HepG2 (cell line): Measurements from ENCODE around the gene ISLR. TPM values are rescaled to one million over a fixed set of nuclear protein-coding genes. Genes with fewer than 3 reads are reported as not detected.

ENCODE experiments used
- ATAC-seq: fragments of 200-7000 bp; cut with Tn5 transposase; 3 replicates; pipeline ENCODE4 v1.9.1; 2020; ENCODE audit warnings: mild to moderate bottlenecking, moderate library complexity
- Bru-seq: library from RNA; stranded (reverse); fragments of 400-500 nt; gene quantifications from one replicate; lab custom pipeline; 2021; lab: Mats Ljungman, UMichigan
- BruChase-seq, 2 experiments: library from RNA; stranded (reverse); fragments of 400-500 nt; gene quantifications; one replicate each; lab custom pipeline; 2021; lab: Mats Ljungman, UMichigan
- BruUV-seq: library from RNA; stranded (reverse); fragments of 400-500 nt; replicated peaks from 2 replicates; lab custom pipeline; 2021; lab: Mats Ljungman, UMichigan
- CTCF ChIA-PET: fragments of 300-600 bp; formaldehyde crosslinking; extraction: SDS; loops from one replicate; lab custom pipeline; 2021; ENCODE audit warnings: low total read pairs, inconsistent platforms, low intra/inter-chr PET ratio; lab: Yijun Ruan, JAX
- POLR2A ChIA-PET: fragments of 350-600 bp; sonication (Branson Sonifier 250); formaldehyde crosslinking; loops from one replicate; lab custom pipeline; 2020; ENCODE audit warnings: antibody characterized with exemption, inconsistent platforms; lab: Yijun Ruan, JAX
- DNase-seq: peaks from one replicate; pipeline ENCODE4 v3.0.0-alpha.2; 2015; ENCODE audit warnings: low spot score
- FAIRE-seq: peaks from 3 replicates; lab custom pipeline; 2011; peaks lifted over from hg19 to GRCh38; lab: Jason Lieb, UNC
- H2AFZ ChIP-seq: one replicate; pipeline ENCODE4 v1.6.1; 2011; ENCODE audit warnings: low read length, inconsistent platforms
- H3K27ac ChIP-seq: fragments of 300-600 bp; 3 replicates; pipeline ENCODE4 v1.8.0; 2011; ENCODE audit warnings: mixed run types, mild to moderate bottlenecking, mixed read lengths, low read length, inconsistent platforms; ENCODE audit not compliant: insufficient read depth; ENCODE audit errors: extremely low read length
- H3K27me3 ChIP-seq, 2 experiments: fragments of 200-600 bp in 1 of 2; 2 replicates in 1 of 2; 3 replicates in 1 of 2; pipeline versions ENCODE4 v1.6.0 to v1.8.0; 2011; ENCODE audit warnings: low read length in 2 of 2, mild to moderate bottlenecking in 2 of 2, moderate library complexity in 2 of 2, inconsistent platforms in 1 of 2; ENCODE audit not compliant: insufficient read depth in 2 of 2, control insufficient read depth in 1 of 2
- H3K36me3 ChIP-seq, 2 experiments: fragments of 200-600 bp in 1 of 2; replicated peaks in 1 of 2; 2 replicates in 1 of 2; 3 replicates in 1 of 2; pipeline versions ENCODE4 v1.5.1 to v1.8.0; 2011; ENCODE audit warnings: low read length in 2 of 2, inconsistent platforms in 1 of 2; ENCODE audit not compliant: insufficient read depth in 2 of 2, control insufficient read depth in 1 of 2
- H3K4me1 ChIP-seq: 2 replicates; pipeline ENCODE4 v1.5.1; 2012; ENCODE audit warnings: low read length, inconsistent platforms; ENCODE audit not compliant: insufficient read depth
- H3K4me2 ChIP-seq: 2 replicates; pipeline ENCODE4 v1.6.0; 2011; ENCODE audit warnings: low read depth, low read length, inconsistent platforms
- H3K4me3 ChIP-seq, 3 experiments: fragments of 200-600 bp in 1 of 3; sonication (generic), shearing (Covaris generic) in 1 of 3; replicated peaks in 1 of 3; 2 replicates each; pipeline ENCODE4 v1.5.1; 2011 to 2016; ENCODE audit warnings: low read length in 3 of 3, inconsistent platforms in 2 of 3, low read depth in 2 of 3, mild to moderate bottlenecking in 2 of 3, control low read depth in 1 of 3, mixed read lengths in 1 of 3; ENCODE audit not compliant: insufficient read depth in 1 of 3
- H3K79me2 ChIP-seq: one replicate; pipeline ENCODE4 v1.6.1; 2011; ENCODE audit warnings: low read length, inconsistent platforms; ENCODE audit not compliant: insufficient read depth
- H3K9ac ChIP-seq: 2 replicates; pipeline ENCODE4 v1.6.0; 2011; ENCODE audit warnings: mild to moderate bottlenecking, low read depth, low read length, inconsistent platforms; ENCODE audit not compliant: insufficient read depth
- H3K9me3 ChIP-seq: 2 replicates; pipeline ENCODE4 v1.5.1; 2012; ENCODE audit warnings: mild to moderate bottlenecking, low read length
- H4K20me1 ChIP-seq: 2 replicates; pipeline ENCODE4 v1.6.0; 2011; ENCODE audit warnings: inconsistent platforms, mild to moderate bottlenecking, low read length, moderate library complexity; ENCODE audit not compliant: insufficient read depth
- CREB3 ChIP-seq: sonication (generic); formaldehyde crosslinking; IDR thresholded peaks from 2 replicates; pipeline ENCODE4 v1.5.0; 2020; ENCODE audit warnings: missing genetic modification reagents
- NR2F1 ChIP-seq, 2 experiments: fragments of 450-650 bp in 1 of 2; formaldehyde crosslinking in 1 of 2; IDR thresholded peaks; 2 replicates each; pipeline versions ENCODE4 v1.5.0 to v1.6.1; 2016 to 2020; ENCODE audit warnings: mild to moderate bottlenecking in 1 of 2, missing compliant biosample characterization in 1 of 2, missing genetic modification reagents in 1 of 2, moderate library complexity in 1 of 2
- ZNF646 ChIP-seq: sonication (generic); formaldehyde crosslinking; IDR thresholded peaks from 2 replicates; pipeline ENCODE4 v1.9.0; 2021; ENCODE audit warnings: mild to moderate bottlenecking, missing genetic modification reagents
- WGBS: methylation state at CpG from one replicate; pipeline ENCODE4 v1.1.6; 2017; ENCODE audit warnings: low lambda C conversion rate; 5-methylcytosine and 5-hydroxymethylcytosine counted together
- in situ Hi-C: cut with HindIII; loops from 2 replicates; pipeline ENCODE4 v1.10.0; 2017; ENCODE audit warnings: low pct_unique_long_range_greater_than_20kb; ENCODE audit not compliant: extremely low pct_ligation_motif_present
- intact Hi-C: fragments of 100-400 bp; cut with micrococcal nuclease; formaldehyde crosslinking; loops from one replicate; pipeline ENCODE4 v1.10.0; 2022; ENCODE audit not compliant: unreplicated experiment
- long read RNA-seq, 2 experiments: library from RNA in 1 of 2; library from polyadenylated mRNA in 1 of 2; stranded (forward) in 1 of 2; unstranded in 1 of 2; transcript quantifications; one replicate each; pipeline ENCODE4 v2.0.0, GENCODE V29; 2019 to 2022
- polyA minus RNA-seq, 3 experiments: library from RNA; depleted of rRNA, polyadenylated mRNA; stranded (reverse); fragments of >200 nt; gene quantifications; 2 replicates each; pipeline ENCODE4 v1.2.3, GENCODE V29; 2011; ENCODE audit warnings: low replicate concordance in 1 of 3
- polyA plus RNA-seq, 8 experiments: library from polyadenylated mRNA; depleted of rRNA in 3 of 8; stranded (reverse) in 7 of 8; unstranded in 1 of 8; fragments of >200 nt; fragmentation: Illumina TruSeq in 4 of 8; extraction: Trizol in 4 of 8; gene quantifications; 2 replicates each; pipeline versions ENCODE4 v1.2.1 to v1.2.3, GENCODE V29; 2011 to 2016; ENCODE audit warnings: low read depth in 4 of 8, missing spikeins in 1 of 8, mixed read lengths in 1 of 8; ENCODE audit not compliant: insufficient read depth in 1 of 8
- total RNA-seq, 5 experiments: library from RNA; depleted of rRNA; stranded (reverse); fragments of >200 nt; fragmentation: Illumina TruSeq; extraction: Trizol; gene quantifications; 2 replicates each; pipeline ENCODE4 v1.2.3, GENCODE V29; 2016; ENCODE audit warnings: low read depth in 1 of 5

Gene ISLR
- total RNA-seq (2016; rRNA removed; fragmentation: Illumina TruSeq; extraction: Trizol) (not detected in 2 replicates), polyA plus RNA-seq (2011; rRNA removed) (not detected in 2 replicates), polyA minus RNA-seq (2011; rRNA and poly(A)+ RNA removed; ENCODE audit: low replicate concordance) (not detected in 2 replicates), Bru-seq, nascent RNA (not detected), BruChase-seq, experiment 1, labeled RNA remaining after a 6-hour chase (not detected), BruChase-seq, experiment 2, labeled RNA remaining after a 2-hour chase (not detected)
- not detected in 2 replicates for total RNA-seq (2016; cell fraction: cytosol; rRNA removed; fragmentation: Illumina TruSeq; extraction: Trizol; ENCODE audit: low read depth)
- not detected in 2 replicates for total RNA-seq (2016; cell fraction: insoluble cytoplasmic fraction; rRNA removed; fragmentation: Illumina TruSeq; extraction: Trizol)
- not detected in 2 replicates for total RNA-seq (2016; cell fraction: membrane; rRNA removed; fragmentation: Illumina TruSeq; extraction: Trizol)
- total RNA-seq (2016; cell fraction: nucleus; rRNA removed; fragmentation: Illumina TruSeq; extraction: Trizol), result not detected in 2 replicates
- polyA plus RNA-seq (2011; cell fraction: cytosol; rRNA removed), result not detected in 2 replicates
- not detected in 2 replicates for polyA plus RNA-seq (2011; cell fraction: nucleus; rRNA removed)
- polyA plus RNA-seq (2012), result not detected in 2 replicates
- not detected in 2 replicates for polyA plus RNA-seq (2016; cell fraction: cytosol; fragmentation: Illumina TruSeq; extraction: Trizol; ENCODE audit: low read depth)
- polyA plus RNA-seq (2016; cell fraction: insoluble cytoplasmic fraction; fragmentation: Illumina TruSeq; extraction: Trizol; ENCODE audit: low read depth), result not detected in 2 replicates
- not detected in 2 replicates for polyA plus RNA-seq (2016; cell fraction: membrane; fragmentation: Illumina TruSeq; extraction: Trizol; ENCODE audit: low read depth)
- polyA plus RNA-seq (2016; cell fraction: nucleus; fragmentation: Illumina TruSeq; extraction: Trizol; ENCODE audit: insufficient read depth, low read depth), result not detected in 2 replicates
- not detected in 2 replicates for polyA minus RNA-seq (2011; cell fraction: cytosol; rRNA and poly(A)+ RNA removed)
- not detected in 2 replicates for polyA minus RNA-seq (2011; cell fraction: nucleus; rRNA and poly(A)+ RNA removed)
- long read RNA-seq, experiment 1, result 0 reads
- long read RNA-seq, experiment 2, result 0 reads

GRCh38 chr15:74173380-74174218 lies at the start of gene ISLR:
ISLR (plus strand) TSS chr15:74173710; CDS start chr15:74174859, 1,149 bp downstream.
- intact Hi-C loops, result no loop called here
- Histone ChIP-seq H3K9me3 (no peaks in the 10 kb centered on the region), H3K36me3 (no peaks in the 10 kb centered on the region), H3K27ac (no peak within 1 kb of the TSS), H4K20me1 (no peaks in the 10 kb centered on the region), H3K4me1 (no peaks in the 10 kb centered on the region), H3K9ac (no peak within 1 kb of the TSS), H3K27me3 (peaks cover 11 to 42% of the 10 kb centered on the region in 2 experiments; a peak in 4 of 5 replicates), H3K4me3 (no peak within 1 kb of the TSS), H3K4me2 (no peak within 1 kb of the TSS), H3K79me2 (no peaks in the 10 kb centered on the region), H2AFZ (no peak within 1 kb of the TSS)
- no peak for ATAC-seq
- in situ Hi-C loops, result no loop called here
- no peak for FAIRE-seq
- WGBS, result 31% methylated on average over 11 of the region's 20 CpGs
- BruUV-seq, result no TSS peak
- POLR2A ChIA-PET, result no interaction called here
- TF ChIP-seq CREB3 (CRISPR knock-in tag) (no peak), ZNF646 (CRISPR knock-in tag) (no peak), NR2F1 (CRISPR knock-in tag; IDR thresholded peaks at IDR 0.05) (no peak)
- CTCF ChIA-PET, result no interaction called here
- DNase-seq, result no peak
